Measurements from ENCODE around the gene AMN1.

GRCh38 chr12:31702047-31702446 is 26.8 kb downstream of the AMN1 start:
- TF ChIP-seq CTCF (IDR thresholded peaks at IDR 0.05; ENCODE audit: low read length) (no peak), EZH2 (IDR thresholded peaks at IDR 0.05; ENCODE audit: borderline replicate concordance, low read length) (no peak)

All from OCI-LY1 (cell line).